Activated B cell treated with CpG ODN at 0.5 μM for 24 hours (primary cell): ENCODE data around the gene GABRG3. TPM values are rescaled to one million over a fixed set of nuclear protein-coding genes. Genes with fewer than 3 reads are reported as not detected.

Experiments
- ATAC-seq: fragments of 200-7000 bp; cut with Tn5 transposase; one replicate; pipeline ENCODE4 v1.10.0; 2021; ENCODE audit warnings: low read depth, mild to moderate bottlenecking, moderate library complexity
- CTCF ChIA-PET: fragments of 350-600 bp; sonication (Branson Sonifier 250); formaldehyde crosslinking; loops from one replicate; lab custom pipeline; 2021; ENCODE audit warnings: antibody characterized with exemption; lab: Charles Lee
- POLR2A ChIA-PET: fragments of 350-600 bp; sonication (Branson Sonifier 250); formaldehyde crosslinking; loops from one replicate; lab custom pipeline; 2021; ENCODE audit warnings: antibody characterized with exemption; lab: Charles Lee
- DNase-seq: peaks from one replicate; pipeline ENCODE4 v3.0.0; 2022
- H3K27ac Mint-ChIP-seq: one replicate; pipeline ENCODE4 v1.8.0; 2020; ENCODE audit warnings: mixed read lengths
- H3K27me3 Mint-ChIP-seq: one replicate; pipeline ENCODE4 v1.8.0; 2021; ENCODE audit warnings: mixed read lengths
- H3K36me3 Mint-ChIP-seq: one replicate; pipeline ENCODE4 v1.8.0; 2021; ENCODE audit warnings: low read depth, mixed read lengths
- H3K4me1 Mint-ChIP-seq: one replicate; pipeline ENCODE4 v1.8.0; 2021; ENCODE audit warnings: mixed read lengths
- H3K4me3 Mint-ChIP-seq: one replicate; pipeline ENCODE4 v1.8.0; 2020; ENCODE audit warnings: mild to moderate bottlenecking, mixed read lengths
- H3K9me3 Mint-ChIP-seq: one replicate; pipeline ENCODE4 v1.8.0; 2020; ENCODE audit warnings: mixed read lengths
- intact Hi-C: fragments of 100-400 bp; cut with micrococcal nuclease; formaldehyde crosslinking; loops from one replicate; pipeline ENCODE4 v1.15.1; 2024
- total RNA-seq: library from RNA; stranded (reverse); gene quantifications from 2 replicates; pipeline ENCODE4 v1.2.3, GENCODE V29; 2022
- TF ChIP-seq, protein P1 (sequence below): fragments of 200-600 bp; IDR thresholded peaks from one replicate; pipeline ENCODE4 v1.8.0; 2022; ENCODE audit warnings: antibody characterized with exemption, mild to moderate bottlenecking

Gene GABRG3
- total RNA-seq, 1 donor from 2014 or later: not detected

DNA sequence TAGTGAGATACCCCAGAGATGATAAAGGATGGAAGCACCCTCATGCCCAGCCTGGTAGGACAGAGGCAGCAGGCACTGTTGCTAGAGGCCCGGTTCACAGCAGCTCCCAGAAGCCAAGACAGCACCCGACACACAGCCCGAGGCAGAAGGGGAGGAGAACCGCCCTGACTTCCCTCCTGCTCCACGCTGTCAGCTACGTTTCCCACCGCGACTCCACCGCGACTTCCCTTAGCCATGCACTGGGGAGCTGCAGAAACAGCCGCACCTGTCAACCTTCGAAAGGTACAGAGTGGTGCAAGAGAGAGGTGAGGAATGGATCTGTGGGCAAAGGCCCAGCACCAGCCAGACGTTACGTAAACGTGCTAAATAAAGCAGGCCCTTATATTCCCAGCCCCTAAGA lies 529.2 kb downstream of the GABRG3 start:
- ATAC-seq: no peak
- H3K4me3 Mint-ChIP-seq: no peak overlapping the region
- POLR2A ChIA-PET: no interaction called here

DNA sequence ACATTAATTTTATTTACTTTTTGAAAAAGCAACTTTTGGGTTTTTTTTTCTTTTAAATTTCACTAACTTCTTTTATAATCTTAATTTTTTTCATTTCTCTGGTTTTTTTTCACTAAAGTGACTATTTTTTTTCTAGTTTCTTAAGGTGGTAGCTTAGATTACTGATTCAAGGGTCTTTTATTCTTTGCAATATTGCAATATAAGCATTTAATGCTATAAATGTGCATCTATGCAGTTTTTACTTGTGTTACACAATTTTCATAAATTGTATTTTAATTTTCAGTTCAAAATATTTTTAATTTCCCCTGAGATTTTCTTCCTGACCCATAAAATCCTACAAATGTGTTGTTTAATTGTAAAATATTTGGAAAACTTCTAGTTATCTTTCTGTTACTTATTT lies 535.8 kb downstream of the GABRG3 start:
- Mint-ChIP-seq H3K36me3 (no peaks in the 10 kb centered on the region), H3K4me1 (no peaks in the 10 kb centered on the region), H3K9me3 (peaks cover 22% of the 10 kb centered on the region), H3K4me3 (no peak overlapping the region), H3K27me3 (no peaks in the 10 kb centered on the region), H3K27ac (no peak overlapping the region)
- no peak for ATAC-seq
- TF ChIP-seq, protein P1, sequence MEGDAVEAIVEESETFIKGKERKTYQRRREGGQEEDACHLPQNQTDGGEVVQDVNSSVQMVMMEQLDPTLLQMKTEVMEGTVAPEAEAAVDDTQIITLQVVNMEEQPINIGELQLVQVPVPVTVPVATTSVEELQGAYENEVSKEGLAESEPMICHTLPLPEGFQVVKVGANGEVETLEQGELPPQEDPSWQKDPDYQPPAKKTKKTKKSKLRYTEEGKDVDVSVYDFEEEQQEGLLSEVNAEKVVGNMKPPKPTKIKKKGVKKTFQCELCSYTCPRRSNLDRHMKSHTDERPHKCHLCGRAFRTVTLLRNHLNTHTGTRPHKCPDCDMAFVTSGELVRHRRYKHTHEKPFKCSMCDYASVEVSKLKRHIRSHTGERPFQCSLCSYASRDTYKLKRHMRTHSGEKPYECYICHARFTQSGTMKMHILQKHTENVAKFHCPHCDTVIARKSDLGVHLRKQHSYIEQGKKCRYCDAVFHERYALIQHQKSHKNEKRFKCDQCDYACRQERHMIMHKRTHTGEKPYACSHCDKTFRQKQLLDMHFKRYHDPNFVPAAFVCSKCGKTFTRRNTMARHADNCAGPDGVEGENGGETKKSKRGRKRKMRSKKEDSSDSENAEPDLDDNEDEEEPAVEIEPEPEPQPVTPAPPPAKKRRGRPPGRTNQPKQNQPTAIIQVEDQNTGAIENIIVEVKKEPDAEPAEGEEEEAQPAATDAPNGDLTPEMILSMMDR: no peak
- intact Hi-C loops: no loop called here
- CTCF ChIA-PET: no interaction called here
- POLR2A ChIA-PET: no interaction called here
- DNase-seq: no peak

More for the DNA sequence above, 529.2 kb downstream of the GABRG3 start:
- CTCF ChIA-PET: no interaction called here
- intact Hi-C loops: no loop called here
- Mint-ChIP-seq H3K9me3 (peaks cover 3% of the 10 kb centered on the region), H3K27ac (no peak overlapping the region), H3K36me3 (no peaks in the 10 kb centered on the region), H3K4me1 (no peaks in the 10 kb centered on the region), H3K27me3 (no peaks in the 10 kb centered on the region)
- TF ChIP-seq, protein P1: no peak
- no peak for DNase-seq

DNA sequence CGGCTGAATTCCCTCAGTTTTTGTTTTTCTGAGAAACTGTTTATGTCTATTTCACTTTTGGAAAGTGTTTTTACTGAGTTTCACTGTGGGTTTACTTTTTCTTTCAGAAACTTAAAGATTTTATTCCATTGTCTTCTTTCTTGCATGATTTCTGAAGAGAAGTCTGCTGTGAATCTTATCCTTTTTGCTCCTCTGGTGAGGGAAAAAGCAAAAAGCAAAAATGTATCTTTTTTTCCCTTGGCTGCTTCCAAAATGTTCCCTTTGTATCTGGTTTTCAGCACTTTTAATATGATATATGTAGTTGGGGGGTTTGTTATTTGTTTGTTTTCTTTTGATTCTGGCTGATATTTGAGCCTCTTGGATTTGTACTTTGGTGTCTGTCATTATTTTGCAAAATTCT lies 538.0 kb downstream of the GABRG3 start:
- intact Hi-C loops: no loop called here
- H3K9me3 Mint-ChIP-seq: peaks cover 25% of the 10 kb centered on the region
- DNase-seq: no peak
- H3K36me3 Mint-ChIP-seq: no peaks in the 10 kb centered on the region
- ATAC-seq: no peak
- H3K4me1 Mint-ChIP-seq: no peaks in the 10 kb centered on the region
- ChIA-PET CTCF (no interaction called here), POLR2A (no interaction called here)
- H3K4me3 Mint-ChIP-seq: no peak overlapping the region
- no peak overlapping the region for H3K27ac Mint-ChIP-seq
- no peaks in the 10 kb centered on the region for H3K27me3 Mint-ChIP-seq
- TF ChIP-seq, protein P1: no peak

DNA sequence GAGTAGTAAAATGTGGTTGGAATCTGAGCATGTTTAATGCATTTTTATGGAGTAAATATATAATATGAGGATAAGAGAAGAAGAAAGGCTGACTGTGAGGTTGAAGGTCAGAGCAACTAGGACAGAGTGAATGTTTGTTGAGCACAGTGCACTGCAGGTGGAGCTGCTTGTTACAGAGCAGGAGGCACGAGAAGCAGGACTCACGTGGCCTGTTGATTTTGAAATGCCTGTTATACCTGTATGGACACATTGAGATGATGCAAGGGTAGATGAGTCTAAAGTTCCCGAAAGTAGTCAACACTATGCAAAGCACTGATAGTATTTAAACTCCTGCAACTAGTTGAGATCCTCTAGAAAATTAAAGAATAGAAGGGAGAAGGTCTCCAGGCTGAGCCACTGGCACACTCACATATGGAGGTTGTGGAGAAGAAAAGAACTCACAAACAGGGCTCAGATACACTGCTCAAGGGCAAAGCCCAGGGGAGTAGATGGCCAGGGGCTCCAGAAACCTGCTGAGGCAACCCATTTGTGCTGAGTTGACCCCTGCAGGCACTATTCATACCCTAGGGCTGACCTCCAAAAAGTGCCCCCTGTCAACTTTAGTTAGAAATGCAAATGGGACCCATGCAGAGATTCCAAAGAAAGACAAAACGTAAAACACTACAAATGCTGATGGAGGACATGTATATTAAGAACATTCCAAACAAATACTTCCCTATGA lies 541.5 kb downstream of the GABRG3 start:
- H3K4me3 Mint-ChIP-seq: no peak overlapping the region
- H3K27me3 Mint-ChIP-seq: no peaks in the 10 kb centered on the region
- TF ChIP-seq, protein P1: no peak
- ChIA-PET CTCF (no interaction called here), POLR2A (no interaction called here)
- intact Hi-C loops: no loop called here
- H3K36me3 Mint-ChIP-seq: no peaks in the 10 kb centered on the region
- ATAC-seq (no peak), DNase-seq (no peak)
- no peaks in the 10 kb centered on the region for H3K4me1 Mint-ChIP-seq
- H3K9me3 Mint-ChIP-seq: peaks cover 28% of the 10 kb centered on the region
- H3K27ac Mint-ChIP-seq: no peak overlapping the region

DNA sequence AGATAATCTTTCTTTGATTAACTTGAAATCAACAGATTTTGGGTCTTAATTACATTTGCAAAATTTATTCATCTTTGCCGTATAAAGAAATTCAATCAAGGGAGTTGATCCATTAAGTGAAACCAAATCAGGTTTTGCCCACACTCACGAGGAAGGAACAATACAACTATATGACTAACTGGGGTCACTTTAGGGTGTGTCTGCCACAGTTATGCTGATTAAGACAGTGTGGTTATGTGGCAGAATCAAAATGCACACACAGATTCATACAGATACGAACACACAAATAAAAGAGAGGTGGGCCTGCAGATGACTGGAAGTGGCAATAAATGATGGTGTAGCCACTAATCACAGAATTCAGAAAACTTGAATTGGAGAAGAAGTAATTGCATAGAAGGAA lies 543.5 kb downstream of the GABRG3 start:
- DNase-seq: no peak
- TF ChIP-seq, protein P1: no peak
- ChIA-PET POLR2A (no interaction called here), CTCF (no interaction called here)
- H3K9me3 Mint-ChIP-seq: peaks cover 23% of the 10 kb centered on the region
- H3K36me3 Mint-ChIP-seq: no peaks in the 10 kb centered on the region
- H3K4me3 Mint-ChIP-seq: no peak overlapping the region
- intact Hi-C loops: no loop called here
- no peaks in the 10 kb centered on the region for H3K27me3 Mint-ChIP-seq
- no peak overlapping the region for H3K27ac Mint-ChIP-seq
- ATAC-seq: no peak
- H3K4me1 Mint-ChIP-seq: no peaks in the 10 kb centered on the region
